NCI-H748 (cell line): ENCODE data around the gene CYTH1.
A peak's percentile ranks its signal among the peaks of the same experiment; 100 is the strongest.
"Not testable (repeated sequence)": the region's sequence is repeated elsewhere in the genome, so short reads cannot be mapped to it uniquely, and the experiment has no call there.

ENCODE experiments used
- DNase-seq: peaks from one replicate; lab custom pipeline; 2025; ENCODE audit not compliant: unreplicated experiment; lab: John Stamatoyannopoulos, UW

The CYTH1 gene

DNA sequence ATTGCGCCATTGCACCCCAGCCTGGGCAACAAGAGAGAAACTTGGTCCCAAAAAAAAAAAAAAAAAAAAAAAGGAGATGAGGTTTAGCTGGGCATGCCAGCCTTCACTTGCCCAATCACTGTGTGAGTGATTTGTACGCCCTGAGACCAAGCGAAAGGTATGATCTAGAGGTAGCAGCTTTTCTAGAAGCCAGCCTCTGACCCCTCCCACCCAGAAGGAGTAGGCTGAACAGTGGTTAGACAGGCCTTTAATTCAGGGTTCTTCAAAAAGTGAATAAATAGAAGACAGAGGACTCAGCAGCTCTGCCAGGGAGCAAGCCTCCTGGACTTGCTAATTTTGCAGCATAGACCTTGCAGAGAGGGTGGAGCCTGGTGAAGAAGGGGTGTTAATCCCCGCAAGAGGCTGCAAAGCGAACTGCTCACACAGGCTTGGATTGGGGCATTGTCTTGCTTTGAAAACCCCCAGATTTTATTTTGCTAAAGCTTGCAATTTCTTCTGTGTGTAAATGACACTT is 7.1 kb upstream of the CYTH1 start:
- no peak for DNase-seq

DNA sequence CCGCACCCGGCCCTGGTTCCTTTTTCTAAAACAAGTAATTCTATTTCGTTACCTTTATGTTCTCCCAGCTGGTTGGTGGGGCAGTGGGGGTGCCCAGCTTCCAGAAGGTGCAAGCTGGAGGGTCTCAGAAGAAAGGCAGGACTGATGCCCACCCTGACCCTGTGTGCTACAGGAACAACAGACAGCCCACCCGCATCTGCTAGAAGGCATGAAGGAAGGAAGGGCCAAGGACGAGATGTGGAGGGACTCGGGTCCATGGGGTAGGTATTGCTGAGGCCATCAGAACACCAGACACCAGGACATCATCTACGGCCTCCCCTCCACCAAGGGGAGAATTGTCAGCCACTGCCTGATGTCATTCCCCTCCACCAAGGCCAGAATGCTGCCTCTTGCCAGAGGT is 6.4 kb upstream of the CYTH1 start:
- no peak for DNase-seq

DNA sequence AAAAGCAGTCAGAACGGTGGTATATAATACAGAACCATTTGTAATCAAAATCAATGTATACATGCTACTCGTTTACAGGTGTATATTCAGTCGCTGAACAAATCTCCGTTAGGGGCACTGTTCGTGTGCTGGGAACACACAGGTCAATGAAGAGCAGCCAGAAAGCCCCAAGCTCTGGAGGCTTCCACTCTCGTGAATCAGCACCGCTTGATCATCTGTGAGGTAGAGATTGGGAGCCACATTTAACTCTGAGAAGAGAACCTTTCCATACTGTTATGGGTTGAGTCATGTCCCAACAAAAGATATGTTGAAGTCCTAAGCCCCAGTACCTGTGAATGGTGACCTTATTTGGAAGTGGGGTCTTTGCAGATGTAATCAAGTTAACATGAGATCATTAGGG is 5.4 kb upstream of the CYTH1 start:
- peak; percentile 1 for DNase-seq

DNA sequence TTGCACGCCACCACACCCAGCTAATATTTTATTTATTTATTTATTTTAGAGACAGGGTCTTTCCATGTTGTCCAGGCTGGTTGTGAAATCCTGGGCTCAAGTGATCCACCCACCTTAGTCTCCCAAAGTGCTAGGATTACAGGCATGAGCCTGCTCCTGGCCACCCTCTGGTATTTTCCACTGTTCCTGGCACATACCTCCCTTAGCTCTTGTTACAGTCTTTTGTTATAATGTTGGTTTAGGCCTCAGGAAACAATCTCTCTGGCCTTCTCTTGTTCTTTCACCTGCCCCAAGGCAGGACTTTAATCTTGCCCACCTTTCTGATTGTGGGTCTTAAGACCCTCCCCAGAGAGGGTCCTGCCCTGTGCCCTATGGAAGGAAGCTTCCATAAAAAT is 3.6 kb upstream of the CYTH1 start:
- no peak for DNase-seq

DNA sequence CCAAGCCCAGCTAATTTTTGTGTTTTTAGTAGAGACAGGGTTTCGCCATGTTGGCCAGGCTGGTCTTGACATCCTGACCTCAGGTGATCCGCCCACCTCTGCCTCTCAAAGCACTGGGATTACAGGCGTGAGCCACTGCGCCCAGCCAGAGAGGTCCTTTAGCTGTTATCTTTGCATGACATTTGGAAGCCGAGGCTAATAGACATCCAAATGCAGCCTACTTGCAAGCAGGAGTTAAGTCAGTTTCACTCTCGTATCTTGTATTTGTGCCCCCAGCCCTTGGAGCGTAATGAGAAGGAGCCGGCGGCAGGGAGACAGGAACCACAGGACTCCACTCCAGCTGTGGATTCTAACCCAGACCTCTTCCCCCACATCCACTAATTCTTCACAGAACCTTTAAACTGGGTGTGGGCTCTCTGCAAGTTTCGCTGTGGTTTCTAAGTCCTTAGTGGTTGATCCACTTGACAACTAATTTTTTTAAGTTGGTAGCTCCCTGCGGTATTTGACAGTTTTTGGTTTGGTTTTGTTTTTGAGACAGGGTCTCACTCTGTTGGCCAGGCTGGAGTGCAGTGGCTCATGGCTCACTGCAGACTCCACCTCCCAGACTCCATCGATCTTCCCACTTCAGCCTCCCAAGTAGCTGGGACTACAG is 3.1 kb upstream of the CYTH1 start:
- no peak for DNase-seq

DNA sequence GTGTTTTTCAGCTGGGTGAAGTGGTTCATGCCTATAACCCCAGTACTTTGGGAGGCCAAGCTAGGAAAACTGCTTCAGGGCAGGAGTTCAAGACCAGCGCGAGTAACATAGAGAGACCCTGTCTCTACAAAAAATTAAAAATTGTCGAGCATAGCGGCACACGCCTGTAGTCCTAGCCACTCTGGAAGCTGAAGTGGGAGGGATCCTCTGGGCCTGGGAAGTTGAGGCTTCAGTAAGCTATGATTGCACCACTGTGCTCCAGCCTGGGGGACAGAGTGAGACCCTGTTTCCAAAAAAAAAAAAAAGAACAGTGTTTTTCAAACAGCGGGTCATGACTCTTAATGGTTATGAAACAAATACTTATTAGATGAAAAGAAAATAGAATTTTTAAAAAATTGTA is 2.3 kb upstream of the CYTH1 start:
- no peak for DNase-seq

DNA sequence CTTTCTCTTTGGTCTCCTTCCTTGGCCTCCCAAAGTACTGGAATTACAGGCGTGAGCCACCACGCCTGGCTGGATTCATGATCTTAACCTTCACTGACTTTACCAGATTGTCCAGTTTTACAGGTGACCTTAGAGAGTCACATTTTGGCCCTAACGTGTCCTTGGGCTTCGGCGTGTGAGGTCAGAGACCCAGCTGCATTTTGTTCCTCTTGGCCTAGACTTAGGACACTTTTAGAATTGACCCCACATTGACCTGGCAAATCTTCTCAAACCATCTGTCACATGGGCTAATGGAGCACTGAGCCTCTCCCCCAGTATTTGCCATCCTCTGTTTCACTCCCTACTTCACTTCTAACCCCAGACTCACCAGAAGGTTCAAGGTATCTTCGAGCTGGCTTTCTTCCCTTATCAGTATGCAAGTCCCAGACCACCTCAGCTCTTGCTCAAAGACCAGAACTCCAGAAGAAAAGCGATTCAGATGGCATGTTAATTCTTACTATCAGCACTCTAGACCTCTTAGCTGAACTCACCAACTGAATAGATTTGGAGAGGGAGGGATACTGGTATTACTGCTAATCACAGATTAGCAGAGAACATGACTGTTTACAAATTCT is 1.7 kb upstream of the CYTH1 start:
- no peak for DNase-seq

DNA sequence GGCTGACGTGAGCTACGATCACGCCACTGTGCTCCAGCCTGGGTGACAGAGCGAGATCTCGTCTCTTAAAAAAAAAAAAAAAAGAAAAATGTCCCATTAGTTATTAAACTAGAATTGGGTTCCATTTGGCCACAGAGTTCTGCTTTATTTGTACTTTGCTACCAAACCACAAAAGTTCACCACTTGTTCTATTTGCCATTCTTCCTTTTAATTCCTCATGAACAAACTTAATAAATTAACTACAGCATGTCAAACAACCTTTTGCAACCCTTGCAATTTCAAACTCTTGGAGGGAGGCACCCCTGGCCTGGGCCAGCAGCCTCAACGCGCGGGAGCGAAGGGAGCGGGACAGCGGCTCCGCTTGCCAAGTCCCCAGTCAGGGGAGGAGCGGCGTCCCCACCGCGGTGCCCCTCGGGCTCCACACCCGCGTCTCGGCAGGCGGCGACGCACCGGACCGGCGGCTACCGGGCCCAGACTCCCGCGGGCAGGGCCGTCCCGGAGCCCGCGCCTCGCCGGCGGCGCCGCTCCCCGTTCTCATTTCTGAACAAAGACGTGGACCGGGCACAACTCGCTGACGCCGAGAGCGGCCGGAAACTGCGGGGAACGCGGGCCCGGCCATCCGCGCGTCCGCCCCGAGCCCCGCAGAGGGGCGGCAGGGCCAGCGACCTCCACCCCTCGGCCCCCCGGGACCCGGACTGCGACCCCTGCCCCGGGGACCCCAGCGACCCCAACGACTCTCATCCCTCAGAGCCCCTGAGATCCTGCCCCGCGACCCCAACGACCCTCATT is 775 bp downstream of the CYTH1 start:
- DNase-seq: peak; percentile 28

DNA sequence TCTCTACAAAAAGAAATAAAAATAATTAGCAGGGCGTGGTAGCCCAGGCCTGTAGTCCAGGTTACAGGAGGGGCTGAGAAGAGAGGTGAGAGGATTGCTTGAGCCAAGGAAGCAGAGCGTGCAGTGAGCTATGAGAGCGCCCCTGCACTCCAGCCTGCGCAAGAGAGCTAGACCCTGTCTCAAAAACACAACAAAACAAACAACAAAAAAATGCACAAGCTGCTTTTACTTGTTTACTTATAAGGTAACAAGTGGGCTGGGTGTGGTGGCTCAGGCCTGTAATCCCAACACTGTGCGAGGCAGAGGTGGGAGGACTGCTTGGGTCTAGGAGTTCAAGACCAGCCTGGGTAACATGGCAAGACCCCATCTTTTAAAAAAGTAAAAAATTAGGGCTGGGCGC is 1.7 kb downstream of the CYTH1 start:
- peak; percentile 31 for DNase-seq

DNA sequence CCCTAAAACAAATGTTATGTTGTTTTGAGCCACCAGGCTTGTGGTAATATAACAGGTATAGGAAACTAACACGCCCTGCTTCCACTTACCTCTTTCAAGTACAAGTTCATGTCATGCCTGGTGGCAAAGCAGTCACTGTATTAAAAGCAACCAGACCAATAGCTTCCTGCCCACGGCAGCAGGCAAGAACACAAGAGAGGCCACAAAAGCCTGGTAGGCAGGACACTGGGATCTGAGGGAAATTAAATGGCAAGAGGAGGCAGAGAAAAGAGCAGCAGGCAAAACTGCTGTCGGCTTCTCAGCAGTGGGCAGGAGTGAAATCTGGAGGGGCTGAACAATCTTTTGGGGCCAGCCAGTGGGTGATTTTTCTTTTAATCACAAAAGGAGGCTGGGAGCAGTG is 2.2 kb downstream of the CYTH1 start:
- no peak for DNase-seq

DNA sequence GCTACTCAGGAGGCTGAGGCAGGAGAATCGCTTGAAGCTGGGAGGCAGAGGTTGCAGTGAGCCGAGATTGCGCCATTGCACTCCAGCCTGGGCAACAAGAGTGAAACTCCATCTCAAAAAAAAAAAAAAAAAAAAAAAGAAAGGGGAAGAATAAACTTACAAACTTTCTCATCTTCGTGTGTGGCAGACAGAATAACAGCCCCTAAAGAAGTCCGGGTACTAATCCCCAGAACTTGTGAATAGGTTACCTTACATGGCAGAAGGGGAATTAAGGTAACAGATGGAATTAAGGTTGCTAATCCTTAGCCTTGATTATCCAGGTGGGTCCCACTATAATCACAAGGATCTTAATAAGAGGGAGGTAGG is 2.8 kb downstream of the CYTH1 start:
- DNase-seq: not testable (repeated sequence)

DNA sequence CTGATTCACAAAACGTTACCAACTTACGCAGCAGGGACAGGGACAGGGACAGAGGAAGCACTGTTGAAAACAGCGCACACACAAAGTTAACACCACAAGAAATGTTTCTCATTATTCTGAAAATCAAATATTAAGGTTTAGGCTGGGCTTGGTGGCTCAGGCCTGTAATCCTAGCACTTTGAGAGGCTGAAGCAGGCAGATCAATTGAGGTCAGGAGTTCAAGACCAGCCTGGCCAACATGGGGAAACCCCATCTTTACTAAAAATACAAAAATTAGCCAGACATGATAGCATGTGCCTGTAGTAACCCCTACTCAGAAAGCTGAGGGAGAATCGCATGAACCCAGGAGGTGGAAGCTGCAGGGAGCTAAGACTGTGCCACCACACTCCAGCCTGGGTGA is 4.2 kb downstream of the CYTH1 start:
- DNase-seq: no peak

DNA sequence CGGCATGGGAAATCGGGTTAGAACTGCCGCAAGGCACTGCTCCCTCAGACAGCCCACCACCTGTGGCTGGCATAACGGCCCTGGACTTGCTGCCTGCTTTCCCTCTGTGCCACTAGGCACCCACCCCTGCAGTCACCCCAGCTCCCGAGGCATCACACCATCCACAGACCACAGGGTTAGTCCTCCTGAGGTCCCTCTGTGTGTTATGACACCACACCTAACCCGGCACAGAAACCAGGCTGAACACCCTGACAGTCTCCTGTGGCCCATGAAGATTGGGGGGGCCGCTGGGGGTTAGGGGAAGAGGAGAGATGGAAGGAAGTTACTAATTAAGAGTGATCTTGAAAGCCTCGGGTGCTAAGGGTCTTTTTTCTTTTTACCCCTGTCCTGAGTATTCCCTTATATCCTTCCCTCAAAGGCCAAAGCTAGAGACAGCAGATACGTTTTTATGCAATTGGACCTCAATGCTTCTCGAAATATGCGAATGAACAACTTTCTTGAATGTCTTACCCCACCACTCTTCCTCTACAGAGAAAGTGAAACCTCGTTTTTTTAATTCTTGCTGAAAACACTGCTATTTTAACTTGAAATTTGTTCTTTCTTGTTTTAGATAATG is 7.0 kb downstream of the CYTH1 start:
- DNase-seq: no peak

DNA sequence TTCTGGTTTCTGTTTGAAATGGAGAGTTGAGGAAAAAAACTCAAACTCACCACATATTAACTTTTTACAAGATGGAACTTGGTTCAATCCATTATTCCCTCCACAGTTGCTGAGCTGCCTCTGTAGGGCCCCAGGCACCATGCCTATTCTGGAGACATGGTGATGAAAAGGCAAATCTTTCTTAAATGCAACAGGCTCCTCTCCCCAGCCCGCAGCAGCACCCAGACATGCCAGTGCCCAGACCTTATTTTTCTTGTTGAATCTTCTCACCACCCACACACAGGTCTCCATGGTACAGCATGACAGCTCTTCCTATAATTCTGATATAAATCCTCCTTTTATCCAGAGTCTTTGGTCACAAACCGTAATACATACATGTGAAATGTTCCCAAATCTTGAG is 7.6 kb downstream of the CYTH1 start:
- DNase-seq: no peak

DNA sequence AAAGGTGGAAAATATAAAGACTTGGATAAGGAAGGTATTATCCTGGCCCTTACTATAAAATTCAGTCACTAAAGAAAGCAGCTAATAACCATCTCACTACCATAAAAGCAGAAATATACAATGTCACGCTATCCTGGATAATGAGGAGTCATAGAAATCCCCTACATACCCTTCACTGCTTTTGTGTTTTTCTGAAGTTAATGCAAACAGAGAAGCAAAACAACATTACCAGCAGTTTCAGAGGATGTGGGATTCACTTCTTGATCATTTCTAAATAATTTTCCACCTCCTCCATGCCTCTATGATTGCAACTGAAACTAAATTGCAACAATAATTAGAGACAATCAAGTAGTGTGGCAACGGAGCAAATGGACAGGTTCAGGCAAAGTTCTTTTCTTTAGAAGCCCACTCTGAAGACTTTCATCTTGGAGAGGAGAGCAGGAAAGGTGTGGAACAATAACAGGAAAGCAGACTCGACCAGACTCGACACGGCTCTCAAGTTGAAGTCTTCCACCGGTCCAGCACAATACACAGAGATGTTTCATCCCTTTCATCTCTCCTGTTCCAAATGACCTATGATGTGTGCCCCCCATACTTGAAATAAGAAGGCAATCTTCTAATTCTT is 10.2 kb downstream of the CYTH1 start:
- no peak for DNase-seq

DNA sequence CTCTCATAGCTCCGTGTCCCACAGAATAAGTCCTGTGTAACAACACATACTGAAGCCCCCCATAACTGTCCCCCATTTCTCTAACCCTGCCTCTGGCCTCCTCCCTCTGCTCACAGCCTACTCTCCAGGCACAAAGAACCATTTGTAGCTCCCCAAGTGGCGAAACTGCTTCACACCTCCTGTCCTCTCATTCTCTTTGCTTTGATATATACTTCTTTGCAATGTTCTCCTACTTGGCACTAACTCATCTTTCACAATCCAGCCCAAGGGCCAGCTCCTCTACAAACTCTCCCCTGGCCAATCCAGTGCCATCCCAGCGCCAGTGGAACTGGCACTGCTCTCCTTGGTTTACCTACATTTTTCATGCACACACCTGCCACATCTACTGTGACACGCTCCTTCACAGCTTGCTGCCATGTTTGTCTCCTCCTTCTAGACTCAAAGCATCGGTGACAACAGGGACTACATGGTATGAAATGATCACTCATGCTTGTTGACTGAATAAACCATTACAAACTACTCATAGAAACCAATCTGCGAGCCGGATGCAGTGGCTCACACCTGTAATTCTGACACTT is 12.8 kb downstream of the CYTH1 start:
- no peak for DNase-seq

DNA sequence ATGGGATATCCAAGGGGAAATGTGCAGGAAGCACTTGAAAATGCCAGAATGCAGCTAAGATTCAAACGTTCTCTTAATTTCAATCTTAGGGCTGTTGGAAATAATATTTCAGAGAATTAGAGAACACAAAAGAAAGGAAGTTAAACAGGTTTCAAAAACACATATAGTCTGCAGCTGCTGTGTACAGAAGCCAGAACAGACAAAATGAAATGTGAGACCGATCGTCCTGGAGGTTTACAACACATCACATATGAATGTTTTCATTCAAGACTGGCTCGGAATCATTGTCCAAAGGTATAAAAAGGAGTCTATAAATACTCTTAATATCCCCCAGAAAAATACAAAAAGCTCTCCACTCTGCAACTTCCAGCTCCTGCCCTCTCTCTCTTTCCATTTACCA is 14.3 kb downstream of the CYTH1 start:
- peak; percentile 37 for DNase-seq

DNA sequence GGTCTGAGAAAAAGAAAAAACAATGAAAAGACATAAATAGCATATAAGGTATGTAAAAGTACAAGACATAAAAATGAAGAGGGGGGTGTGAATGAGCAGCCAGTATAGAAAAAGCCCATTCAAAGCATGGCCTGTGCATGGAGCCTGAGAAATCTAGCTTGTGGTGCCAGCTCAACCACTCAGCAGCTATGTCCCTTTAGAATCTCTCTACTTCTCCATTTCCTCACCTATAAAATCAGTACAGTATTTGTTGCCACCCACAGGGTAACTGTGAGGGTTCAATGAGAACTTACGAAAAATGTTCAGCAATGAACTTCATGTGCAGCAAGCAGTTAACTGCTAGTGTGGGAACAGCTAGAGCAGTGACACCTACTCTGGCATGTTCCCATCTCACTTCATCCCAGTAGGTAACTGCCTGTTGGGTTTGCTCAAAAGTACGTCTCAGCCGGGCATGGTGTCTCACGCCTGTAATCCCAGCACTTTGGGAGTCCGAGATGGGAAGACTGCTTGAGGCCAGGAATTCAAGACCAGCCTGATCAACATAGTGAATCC is 15.3 kb downstream of the CYTH1 start:
- DNase-seq: no peak

DNA sequence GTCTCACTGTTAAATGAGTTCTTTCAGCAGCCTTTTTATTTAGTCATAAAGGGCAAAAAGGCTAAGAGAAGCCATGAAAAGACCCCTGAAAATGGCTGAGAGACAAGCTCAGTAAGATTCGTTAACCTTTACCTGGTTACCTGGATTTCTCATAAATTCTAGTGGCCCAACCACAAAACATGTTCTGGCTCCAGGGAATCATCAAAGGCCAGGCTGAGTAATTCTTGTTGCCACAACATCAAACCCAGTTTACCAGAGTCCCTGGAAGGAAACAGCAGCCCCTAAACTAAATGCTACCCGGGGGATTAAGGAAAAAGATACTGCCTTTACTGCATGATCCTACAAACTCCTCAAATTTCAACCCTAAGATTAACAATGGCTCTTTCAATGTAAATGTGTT is 15.8 kb downstream of the CYTH1 start:
- no peak for DNase-seq

DNA sequence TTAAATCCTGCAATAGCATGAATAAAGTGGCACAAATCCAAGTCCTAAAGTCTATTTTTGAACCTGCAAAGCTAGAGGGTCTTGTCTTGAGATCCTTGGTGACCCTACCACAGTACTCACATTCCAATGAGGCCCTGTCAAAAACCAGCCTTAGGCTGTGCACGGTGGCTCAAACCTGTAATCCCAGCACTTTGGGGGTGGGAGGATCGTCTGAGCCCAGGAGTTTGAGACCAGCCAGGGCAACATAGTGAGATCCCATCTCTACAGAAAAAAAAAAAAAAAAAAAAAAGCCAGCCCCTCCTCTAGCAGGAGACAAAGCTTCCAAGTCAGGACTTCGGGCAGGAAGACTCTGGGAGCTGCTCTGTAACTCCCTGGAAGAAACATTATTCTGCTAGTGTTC is 16.3 kb downstream of the CYTH1 start:
- DNase-seq: no peak

DNA sequence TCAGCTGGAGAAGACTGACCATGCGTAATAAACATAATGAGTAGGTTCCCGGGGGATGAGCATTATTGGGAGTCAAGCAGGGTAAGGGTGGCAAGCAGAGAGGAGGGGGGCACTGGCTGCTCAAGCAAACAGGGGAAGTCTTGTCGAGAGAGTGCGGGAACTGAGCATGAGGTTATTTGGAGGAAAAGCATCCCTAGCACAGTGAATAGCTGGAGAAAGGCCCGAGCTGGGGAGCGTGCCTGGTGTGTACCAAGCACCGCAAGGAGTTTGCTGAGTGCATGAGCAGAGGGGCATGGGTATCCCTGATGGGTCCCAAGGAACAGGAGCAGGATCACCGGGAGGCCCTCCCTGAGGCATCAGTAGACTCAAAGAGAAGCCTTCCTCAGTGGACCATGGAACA is 17.2 kb downstream of the CYTH1 start:
- no peak for DNase-seq
